Hepatocyte (in vitro differentiated cells): Measurements from ENCODE around the gene IMMP2L.

Experiments used
- EZH2 ChIP-seq: fragments of 200-600 bp; sonication (generic); IDR thresholded peaks from 2 replicates; pipeline ENCODE4 v1.6.1; 2016; ENCODE audit warnings: antibody characterized with exemption, mild to moderate bottlenecking, borderline replicate concordance
- TF ChIP-seq, protein P1 (sequence below): fragments of 200-600 bp; sonication (generic); IDR thresholded peaks from 2 replicates; pipeline ENCODE4 v1.5.1; 2016; ENCODE audit warnings: antibody characterized with exemption, mild to moderate bottlenecking; ENCODE audit not compliant: poor library complexity

DNA sequence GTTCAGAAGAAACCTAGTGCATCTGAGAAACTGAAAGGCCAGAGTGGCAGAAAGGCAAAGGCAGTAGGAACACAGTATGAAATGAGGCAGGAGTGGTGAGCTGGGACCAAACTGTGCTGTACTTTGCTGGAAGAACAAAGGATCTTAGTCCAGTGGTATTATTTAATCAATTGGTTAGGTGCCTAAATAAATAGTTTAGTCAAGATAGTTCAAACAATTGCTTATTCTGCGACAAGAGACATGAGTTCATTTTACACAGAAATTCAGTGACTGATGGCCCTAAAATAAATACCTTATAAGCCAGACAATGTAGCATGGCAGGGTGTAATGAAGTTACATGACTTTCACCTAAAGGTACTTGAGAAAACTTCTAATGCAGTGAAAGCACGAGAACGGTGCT, 653.2 kb downstream of the IMMP2L start:
- TF ChIP-seq, protein P1, sequence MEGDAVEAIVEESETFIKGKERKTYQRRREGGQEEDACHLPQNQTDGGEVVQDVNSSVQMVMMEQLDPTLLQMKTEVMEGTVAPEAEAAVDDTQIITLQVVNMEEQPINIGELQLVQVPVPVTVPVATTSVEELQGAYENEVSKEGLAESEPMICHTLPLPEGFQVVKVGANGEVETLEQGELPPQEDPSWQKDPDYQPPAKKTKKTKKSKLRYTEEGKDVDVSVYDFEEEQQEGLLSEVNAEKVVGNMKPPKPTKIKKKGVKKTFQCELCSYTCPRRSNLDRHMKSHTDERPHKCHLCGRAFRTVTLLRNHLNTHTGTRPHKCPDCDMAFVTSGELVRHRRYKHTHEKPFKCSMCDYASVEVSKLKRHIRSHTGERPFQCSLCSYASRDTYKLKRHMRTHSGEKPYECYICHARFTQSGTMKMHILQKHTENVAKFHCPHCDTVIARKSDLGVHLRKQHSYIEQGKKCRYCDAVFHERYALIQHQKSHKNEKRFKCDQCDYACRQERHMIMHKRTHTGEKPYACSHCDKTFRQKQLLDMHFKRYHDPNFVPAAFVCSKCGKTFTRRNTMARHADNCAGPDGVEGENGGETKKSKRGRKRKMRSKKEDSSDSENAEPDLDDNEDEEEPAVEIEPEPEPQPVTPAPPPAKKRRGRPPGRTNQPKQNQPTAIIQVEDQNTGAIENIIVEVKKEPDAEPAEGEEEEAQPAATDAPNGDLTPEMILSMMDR = no peak
- TF ChIP-seq EZH2 = no peak
